ENCODE results near the gene SIL1.

GRCh38 chr5:139199321-139199720, 1.2 kb upstream of the SIL1 start:
- TF ChIP-seq ATF3 (CRISPR knock-in tag; conservative IDR thresholded peaks at IDR 0.05) (no peak), ESRRA (CRISPR knock-in tag; IDR thresholded peaks at IDR 0.05; ENCODE audit: borderline replicate concordance) (no peak), ZNF263 (CRISPR knock-in tag; IDR thresholded peaks at IDR 0.05; ENCODE audit: low read depth) (no peak), TP53 (CRISPR knock-in tag; IDR thresholded peaks at IDR 0.05) (no peak), CTCF (IDR thresholded peaks at IDR 0.05) (no peak), MLX (CRISPR knock-in tag; IDR thresholded peaks at IDR 0.05) (no peak), PRDM15 (CRISPR knock-in tag; IDR thresholded peaks at IDR 0.05) (no peak), TEAD4 (CRISPR knock-in tag; IDR thresholded peaks at IDR 0.05) (no peak), ZBTB21 (CRISPR knock-in tag; IDR thresholded peaks at IDR 0.05; ENCODE audit: borderline replicate concordance) (no peak), GABPB1 (CRISPR knock-in tag; IDR thresholded peaks at IDR 0.05) (no peak), NR3C1 (CRISPR knock-in tag; conservative IDR thresholded peaks at IDR 0.05; ENCODE audit: low read depth) (no peak), HMGA2 (CRISPR knock-in tag; IDR thresholded peaks at IDR 0.05) (no peak), MAX (CRISPR knock-in tag; IDR thresholded peaks at IDR 0.05) (no peak)

All from WTC11 (cell line).